ENCODE results near the gene WDR70. TPM values are rescaled to one million over a fixed set of nuclear protein-coding genes. Genes with fewer than 3 reads are reported as not detected.
A peak's percentile ranks its signal among the peaks of the same experiment; 100 is the strongest.

WDR70 gene
- total and polyA plus RNA-seq, 7 donors = 8.4 to 36.4 (median 25.5) TPM

- no peak overlapping the region for H3K4me3 ChIP-seq
- TF ChIP-seq EP300 (IDR thresholded peaks at IDR 0.05) (no peak), POLR2AphosphoS5 (IDR thresholded peaks at IDR 0.05) (no peak), CTCF (IDR thresholded peaks at IDR 0.05) (no peak), POLR2A (IDR thresholded peaks at IDR 0.05) (no peak)
- peaks cover 0 to 3% (median 0%) of the 10 kb centered on the region in 4 donors for H3K9me3 ChIP-seq
Observed at GRCh38 chr5:37552161-37552560, 173.0 kb downstream of the WDR70 start.

GRCh38 chr5:37552770-37553719 lies 173.9 kb downstream of the WDR70 start:
- Histone ChIP-seq H3K9me3 (peaks cover 0 to 3% (median 0%) of the 10 kb centered on the region in 4 donors), H3K4me3 (no peak overlapping the region), H3K27me3 (no peaks in the 10 kb centered on the region), H3K36me3 (no peaks in the 10 kb centered on the region), H3K4me1 (peaks cover 0 to 17% (median 15%) of the 10 kb centered on the region in 4 donors), H3K27ac (peak overlapping the region in 3 of 4 donors; percentile 20 to 70 (median 62))
- TF ChIP-seq EP300 (IDR thresholded peaks at IDR 0.05) = no peak
- no peak for DNase-seq
- WGBS, 2 donors = 51 to 62% methylated on average over 9 of the region's 9 CpGs
- intact Hi-C loops (cut with DNase I) = loop anchor here (5.0 kb wide), 2 partner anchors 44 to 51 kb away; no protein-coding TSS in a partner anchor

More at GRCh38 chr5:37552161-37552560, 173.0 kb downstream of the WDR70 start:
- Histone ChIP-seq H3K27ac (peak overlapping the region in 2 of 4 donors; percentile 62 to 70), H3K36me3 (no peaks in the 10 kb centered on the region), H3K4me1 (peaks cover 0 to 17% (median 15%) of the 10 kb centered on the region in 4 donors), H3K27me3 (no peaks in the 10 kb centered on the region)
- intact Hi-C loops (cut with DNase I) = loop anchor here (5.0 kb wide), 2 partner anchors 45 to 50 kb away; no protein-coding TSS in a partner anchor
- DNase-seq = no peak
- WGBS, 2 donors = 87 to 95% methylated on average over 3 of the region's 3 CpGs

GRCh38 chr5:37553720-37554404 lies 174.7 kb downstream of the WDR70 start:
- intact Hi-C loops (cut with DNase I) = loop anchor here (5.0 kb wide), 2 partner anchors 43 to 52 kb away; no protein-coding TSS in a partner anchor
- DNase-seq = peak; percentile 71
- H3K9me3 ChIP-seq = peaks cover 0 to 3% (median 0%) of the 10 kb centered on the region in 4 donors
- H3K4me1 ChIP-seq = peaks cover 0 to 17% (median 15%) of the 10 kb centered on the region in 4 donors
- H3K4me3 ChIP-seq = no peak overlapping the region
- no peaks in the 10 kb centered on the region for H3K36me3 ChIP-seq
- H3K27ac ChIP-seq = peak overlapping the region in 3 of 4 donors; percentile 50 to 70 (median 62)
- H3K27me3 ChIP-seq = no peaks in the 10 kb centered on the region
- TF ChIP-seq EP300 (IDR thresholded peaks at IDR 0.05) (peak in 2 of 4 donors; percentile 19 to 60), POLR2A (IDR thresholded peaks at IDR 0.05) (no peak), POLR2AphosphoS5 (IDR thresholded peaks at IDR 0.05) (peak in 3 of 4 donors; percentile 7 to 62 (median 50))
- 88 to 91% methylated on average over 2 of the region's 2 CpGs for WGBS, 2 donors

GRCh38 chr5:37554405-37554739 lies 175.3 kb downstream of the WDR70 start:
- Histone ChIP-seq H3K36me3 (no peaks in the 10 kb centered on the region), H3K4me3 (no peak overlapping the region), H3K4me1 (peaks cover 0 to 17% (median 15%) of the 10 kb centered on the region in 4 donors), H3K27ac (peak overlapping the region in 3 of 4 donors; percentile 50 to 70 (median 62)), H3K9me3 (peaks cover 0 to 3% (median 0%) of the 10 kb centered on the region in 4 donors), H3K27me3 (no peaks in the 10 kb centered on the region)
- no peak for DNase-seq
- intact Hi-C loops (cut with DNase I) = loop anchor here (5.0 kb wide), 2 partner anchors 43 to 52 kb away; no protein-coding TSS in a partner anchor
- TF ChIP-seq EP300 (IDR thresholded peaks at IDR 0.05) (no peak), CTCF (IDR thresholded peaks at IDR 0.05) (no peak), POLR2A (IDR thresholded peaks at IDR 0.05) (no peak), POLR2AphosphoS5 (IDR thresholded peaks at IDR 0.05) (no peak)
- WGBS, 2 donors = 84 to 100% methylated on average over 2 of the region's 2 CpGs

GRCh38 chr5:37554938-37555337 lies 175.8 kb downstream of the WDR70 start:
- H3K27ac ChIP-seq = peak overlapping the region in 2 of 4 donors; percentile 62 to 70
- DNase-seq = no peak
- no peaks in the 10 kb centered on the region for H3K27me3 ChIP-seq
- no peak for TF ChIP-seq POLR2AphosphoS5 (IDR thresholded peaks at IDR 0.05)
- TF ChIP-seq CTCF (IDR thresholded peaks at IDR 0.05) = no peak
- TF ChIP-seq EP300 (IDR thresholded peaks at IDR 0.05) = no peak
- TF ChIP-seq POLR2A (IDR thresholded peaks at IDR 0.05) = no peak
- intact Hi-C loops (cut with DNase I) = loop anchor here (5.0 kb wide), 2 partner anchors 42 to 53 kb away; no protein-coding TSS in a partner anchor
- 39 to 79% methylated on average over 1 of the region's 1 CpG for WGBS, 2 donors
- H3K4me3 ChIP-seq = no peak overlapping the region
- no peaks in the 10 kb centered on the region for H3K36me3 ChIP-seq
- peaks cover 0 to 17% (median 15%) of the 10 kb centered on the region in 4 donors for H3K4me1 ChIP-seq
- peaks cover 0 to 3% (median 0%) of the 10 kb centered on the region in 4 donors for H3K9me3 ChIP-seq

Data from sigmoid colon (tissue), 7 donors.